Subcutaneous adipose tissue (tissue), 4 donors: ENCODE data around the gene PCSK5. TPM values are rescaled to one million over a fixed set of nuclear protein-coding genes. Genes with fewer than 3 reads are reported as not detected.

Experiments
- total RNA-seq, 4 donors: library from RNA; depleted of rRNA; stranded (reverse); fragments of >200 nt; gene quantifications; one replicate each; pipeline ENCODE4 v1.1.0, GENCODE V29; 2016
- TF ChIP-seq, protein P1 (sequence below): fragments of 450-650 bp; IDR thresholded peaks from one replicate; pipeline ENCODE4 v1.5.1; 2016; ENCODE audit warnings: low read depth, mild to moderate bottlenecking, control low read depth, antibody characterized with exemption, moderate library complexity

Gene PCSK5
- total RNA-seq, 4 donors from 2014 or later: 18.4 to 36.4 (median 20.1) TPM

GRCh38 chr9:76370396-76371023 is 480.0 kb downstream of the PCSK5 start:
- TF ChIP-seq, protein P1, sequence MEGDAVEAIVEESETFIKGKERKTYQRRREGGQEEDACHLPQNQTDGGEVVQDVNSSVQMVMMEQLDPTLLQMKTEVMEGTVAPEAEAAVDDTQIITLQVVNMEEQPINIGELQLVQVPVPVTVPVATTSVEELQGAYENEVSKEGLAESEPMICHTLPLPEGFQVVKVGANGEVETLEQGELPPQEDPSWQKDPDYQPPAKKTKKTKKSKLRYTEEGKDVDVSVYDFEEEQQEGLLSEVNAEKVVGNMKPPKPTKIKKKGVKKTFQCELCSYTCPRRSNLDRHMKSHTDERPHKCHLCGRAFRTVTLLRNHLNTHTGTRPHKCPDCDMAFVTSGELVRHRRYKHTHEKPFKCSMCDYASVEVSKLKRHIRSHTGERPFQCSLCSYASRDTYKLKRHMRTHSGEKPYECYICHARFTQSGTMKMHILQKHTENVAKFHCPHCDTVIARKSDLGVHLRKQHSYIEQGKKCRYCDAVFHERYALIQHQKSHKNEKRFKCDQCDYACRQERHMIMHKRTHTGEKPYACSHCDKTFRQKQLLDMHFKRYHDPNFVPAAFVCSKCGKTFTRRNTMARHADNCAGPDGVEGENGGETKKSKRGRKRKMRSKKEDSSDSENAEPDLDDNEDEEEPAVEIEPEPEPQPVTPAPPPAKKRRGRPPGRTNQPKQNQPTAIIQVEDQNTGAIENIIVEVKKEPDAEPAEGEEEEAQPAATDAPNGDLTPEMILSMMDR: no peak

- TF ChIP-seq, protein P1: no peak
Measured at GRCh38 chr9:76371901-76372300, 481.4 kb downstream of the PCSK5 start.

GRCh38 chr9:76372336-76372735 is 481.9 kb downstream of the PCSK5 start:
- TF ChIP-seq, protein P1: no peak

DNA sequence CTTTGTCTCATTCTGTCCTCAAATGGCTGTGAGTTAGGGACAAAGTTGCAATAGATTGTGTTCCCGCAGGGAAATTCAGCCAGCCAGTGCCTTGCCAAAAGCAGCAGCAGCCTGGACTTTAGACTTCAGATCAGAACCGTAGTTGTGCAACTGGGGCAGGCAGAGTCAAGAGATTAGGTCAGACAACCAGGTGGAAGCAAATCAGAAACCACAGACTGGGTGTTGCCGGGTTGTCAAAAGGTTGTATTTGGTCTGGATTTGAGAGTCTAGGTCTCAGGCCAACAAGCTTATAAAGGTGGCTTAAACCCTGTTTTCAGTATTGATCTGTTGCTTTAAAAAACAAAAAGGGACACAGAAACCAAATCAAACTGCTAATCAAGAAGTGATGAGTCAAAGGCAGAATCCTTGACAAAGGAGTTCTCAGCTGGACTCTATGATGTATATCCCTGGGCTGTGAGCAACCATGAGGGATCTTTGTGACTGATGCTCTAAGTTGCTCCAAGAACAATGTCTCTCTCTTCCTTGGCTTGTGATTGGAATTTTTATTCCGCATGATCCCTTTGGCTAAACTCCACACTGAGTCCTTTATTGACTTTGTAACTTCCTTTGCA is 482.8 kb downstream of the PCSK5 start:
- TF ChIP-seq, protein P1: no peak

DNA sequence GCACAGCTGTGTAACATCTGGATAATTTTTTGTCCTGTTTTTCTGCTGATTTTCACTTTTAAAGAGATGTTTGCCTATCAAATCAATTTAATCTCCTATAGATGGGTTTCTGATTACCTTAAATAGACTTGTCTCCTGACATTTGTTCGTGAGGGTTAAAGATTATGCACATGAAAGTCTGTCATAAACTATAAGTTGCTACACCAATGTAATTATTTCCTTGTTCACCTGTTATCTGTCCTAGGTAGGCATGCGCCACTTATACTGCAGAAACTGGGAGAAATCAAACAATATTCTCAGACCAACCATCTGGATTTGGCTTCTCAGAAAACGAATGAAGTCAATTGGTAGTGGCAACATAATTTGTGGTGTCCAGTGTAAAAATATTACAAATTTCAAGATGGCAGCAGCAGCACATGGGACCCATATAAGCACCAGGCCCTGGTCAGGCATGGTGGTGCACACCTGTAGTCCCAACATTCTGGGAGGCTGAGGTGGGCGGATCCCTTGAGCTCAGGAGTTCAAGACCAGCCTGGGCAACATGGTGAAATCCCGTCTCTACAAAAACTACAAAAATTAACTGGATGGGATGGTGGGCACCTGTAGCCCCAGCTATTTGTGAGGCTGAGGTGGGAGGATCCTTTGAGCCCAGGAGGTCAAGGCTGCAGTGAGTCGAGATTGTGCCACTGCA is 483.5 kb downstream of the PCSK5 start:
- TF ChIP-seq, protein P1: no peak

GRCh38 chr9:76374783-76375559 is 484.5 kb downstream of the PCSK5 start:
- TF ChIP-seq, protein P1: no peak

GRCh38 chr9:76377791-76378190 is 487.3 kb downstream of the PCSK5 start:
- TF ChIP-seq, protein P1: no peak
